A549 (cell line): ENCODE results near the gene ARL8B.

Experiments
- CBX8 ChIP-seq: fragments of 200-600 bp; sonication (generic); IDR thresholded peaks from 2 replicates; pipeline ENCODE4 v1.6.1; 2016
- EP300 ChIP-seq, 2 experiments: fragments of >200 bp; sonication (Bioruptor Twin); formaldehyde crosslinking; IDR thresholded peaks; 2 replicates in 1 of 2; 3 replicates in 1 of 2; pipeline ENCODE4 v1.6.1; 2016 to 2017
- NFE2L2 ChIP-seq: fragments of 150-350 bp; conservative IDR thresholded peaks from 2 replicates; pipeline ENCODE4 v1.6.1; 2014; ENCODE audit warnings: low read length
- NR3C1 ChIP-seq: fragments of >200 bp; sonication (Bioruptor Twin); formaldehyde crosslinking; IDR thresholded peaks from 3 replicates; pipeline ENCODE4 v1.6.1; 2017
- RAD21 ChIP-seq, 2 experiments: fragments of >200 bp in 1 of 2; sonication (Bioruptor Twin) in 1 of 2; formaldehyde crosslinking in 1 of 2; IDR thresholded peaks in 1 of 2; conservative IDR thresholded peaks in 1 of 2; 2 replicates in 1 of 2; 3 replicates in 1 of 2; pipeline ENCODE4 v1.6.1; 2012 to 2018; ENCODE audit warnings: inconsistent platforms in 1 of 2
- RFX5 ChIP-seq: fragments of 450-650 bp; IDR thresholded peaks from 2 replicates; pipeline ENCODE4 v1.7.1; 2014; ENCODE audit warnings: antibody characterized with exemption, mild to moderate bottlenecking, moderate library complexity
- SMC3 ChIP-seq: fragments of >200 bp; sonication (Bioruptor Twin); formaldehyde crosslinking; IDR thresholded peaks from 3 replicates; pipeline ENCODE4 v1.6.1; 2018; ENCODE audit warnings: inconsistent platforms
- TF ChIP-seq, protein P1 (sequence below): fragments of 200-600 bp; sonication (generic); IDR thresholded peaks from 2 replicates; pipeline ENCODE4 v1.6.1; 2016; ENCODE audit warnings: antibody characterized with exemption, mild to moderate bottlenecking, moderate library complexity
- TF ChIP-seq, protein P2 (sequence below): fragments of >200 bp; sonication (Bioruptor Twin); formaldehyde crosslinking; IDR thresholded peaks from 3 replicates; pipeline ENCODE4 v1.5.1; 2016
- TF ChIP-seq, protein P3 (sequence below): IDR thresholded peaks from 2 replicates; pipeline ENCODE4 v1.6.1; 2012
- TF ChIP-seq, protein P4 (sequence below): fragments of 150-350 bp; IDR thresholded peaks from 2 replicates; pipeline ENCODE4 v1.6.1; 2014; ENCODE audit warnings: low read depth, mild to moderate bottlenecking, low read length

DNA sequence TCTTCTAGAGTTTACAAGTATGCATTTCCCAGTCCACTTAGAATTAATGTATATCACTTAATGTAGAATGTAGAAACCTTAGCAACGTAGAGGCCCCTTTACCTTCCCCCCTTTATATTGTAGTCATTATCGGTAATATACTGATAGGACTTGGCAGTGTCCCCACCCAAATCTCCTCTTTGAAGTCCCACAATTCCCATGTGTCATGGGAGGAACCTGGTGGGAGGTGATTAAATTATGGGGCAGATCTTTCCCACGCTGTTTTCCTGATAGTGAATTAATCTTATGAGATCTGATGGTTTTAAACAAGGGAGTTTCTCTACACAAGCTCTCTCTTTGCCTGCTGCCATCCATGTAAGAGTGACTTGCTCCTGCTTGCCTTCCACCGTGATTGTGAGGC lies 31.0 kb downstream of the ARL8B start:
- TF ChIP-seq, protein P1, sequence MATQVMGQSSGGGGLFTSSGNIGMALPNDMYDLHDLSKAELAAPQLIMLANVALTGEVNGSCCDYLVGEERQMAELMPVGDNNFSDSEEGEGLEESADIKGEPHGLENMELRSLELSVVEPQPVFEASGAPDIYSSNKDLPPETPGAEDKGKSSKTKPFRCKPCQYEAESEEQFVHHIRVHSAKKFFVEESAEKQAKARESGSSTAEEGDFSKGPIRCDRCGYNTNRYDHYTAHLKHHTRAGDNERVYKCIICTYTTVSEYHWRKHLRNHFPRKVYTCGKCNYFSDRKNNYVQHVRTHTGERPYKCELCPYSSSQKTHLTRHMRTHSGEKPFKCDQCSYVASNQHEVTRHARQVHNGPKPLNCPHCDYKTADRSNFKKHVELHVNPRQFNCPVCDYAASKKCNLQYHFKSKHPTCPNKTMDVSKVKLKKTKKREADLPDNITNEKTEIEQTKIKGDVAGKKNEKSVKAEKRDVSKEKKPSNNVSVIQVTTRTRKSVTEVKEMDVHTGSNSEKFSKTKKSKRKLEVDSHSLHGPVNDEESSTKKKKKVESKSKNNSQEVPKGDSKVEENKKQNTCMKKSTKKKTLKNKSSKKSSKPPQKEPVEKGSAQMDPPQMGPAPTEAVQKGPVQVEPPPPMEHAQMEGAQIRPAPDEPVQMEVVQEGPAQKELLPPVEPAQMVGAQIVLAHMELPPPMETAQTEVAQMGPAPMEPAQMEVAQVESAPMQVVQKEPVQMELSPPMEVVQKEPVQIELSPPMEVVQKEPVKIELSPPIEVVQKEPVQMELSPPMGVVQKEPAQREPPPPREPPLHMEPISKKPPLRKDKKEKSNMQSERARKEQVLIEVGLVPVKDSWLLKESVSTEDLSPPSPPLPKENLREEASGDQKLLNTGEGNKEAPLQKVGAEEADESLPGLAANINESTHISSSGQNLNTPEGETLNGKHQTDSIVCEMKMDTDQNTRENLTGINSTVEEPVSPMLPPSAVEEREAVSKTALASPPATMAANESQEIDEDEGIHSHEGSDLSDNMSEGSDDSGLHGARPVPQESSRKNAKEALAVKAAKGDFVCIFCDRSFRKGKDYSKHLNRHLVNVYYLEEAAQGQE, result no peak
- no peak for TF ChIP-seq RFX5
- no peak for TF ChIP-seq NR3C1
- TF ChIP-seq SMC3, result no peak
- TF ChIP-seq, protein P2, sequence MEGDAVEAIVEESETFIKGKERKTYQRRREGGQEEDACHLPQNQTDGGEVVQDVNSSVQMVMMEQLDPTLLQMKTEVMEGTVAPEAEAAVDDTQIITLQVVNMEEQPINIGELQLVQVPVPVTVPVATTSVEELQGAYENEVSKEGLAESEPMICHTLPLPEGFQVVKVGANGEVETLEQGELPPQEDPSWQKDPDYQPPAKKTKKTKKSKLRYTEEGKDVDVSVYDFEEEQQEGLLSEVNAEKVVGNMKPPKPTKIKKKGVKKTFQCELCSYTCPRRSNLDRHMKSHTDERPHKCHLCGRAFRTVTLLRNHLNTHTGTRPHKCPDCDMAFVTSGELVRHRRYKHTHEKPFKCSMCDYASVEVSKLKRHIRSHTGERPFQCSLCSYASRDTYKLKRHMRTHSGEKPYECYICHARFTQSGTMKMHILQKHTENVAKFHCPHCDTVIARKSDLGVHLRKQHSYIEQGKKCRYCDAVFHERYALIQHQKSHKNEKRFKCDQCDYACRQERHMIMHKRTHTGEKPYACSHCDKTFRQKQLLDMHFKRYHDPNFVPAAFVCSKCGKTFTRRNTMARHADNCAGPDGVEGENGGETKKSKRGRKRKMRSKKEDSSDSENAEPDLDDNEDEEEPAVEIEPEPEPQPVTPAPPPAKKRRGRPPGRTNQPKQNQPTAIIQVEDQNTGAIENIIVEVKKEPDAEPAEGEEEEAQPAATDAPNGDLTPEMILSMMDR, result no peak
- TF ChIP-seq EP300 (IDR thresholded peaks at IDR 0.05), result no peak
- TF ChIP-seq NFE2L2, result no peak
- TF ChIP-seq, protein P3, sequence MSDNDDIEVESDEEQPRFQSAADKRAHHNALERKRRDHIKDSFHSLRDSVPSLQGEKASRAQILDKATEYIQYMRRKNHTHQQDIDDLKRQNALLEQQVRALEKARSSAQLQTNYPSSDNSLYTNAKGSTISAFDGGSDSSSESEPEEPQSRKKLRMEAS, result no peak
- no peak for TF ChIP-seq RAD21 (conservative IDR thresholded peaks at IDR 0.05 in 1 of 2, IDR thresholded peaks at IDR 0.05 in 1 of 2)
- no peak for TF ChIP-seq CBX8
- TF ChIP-seq, protein P4, sequence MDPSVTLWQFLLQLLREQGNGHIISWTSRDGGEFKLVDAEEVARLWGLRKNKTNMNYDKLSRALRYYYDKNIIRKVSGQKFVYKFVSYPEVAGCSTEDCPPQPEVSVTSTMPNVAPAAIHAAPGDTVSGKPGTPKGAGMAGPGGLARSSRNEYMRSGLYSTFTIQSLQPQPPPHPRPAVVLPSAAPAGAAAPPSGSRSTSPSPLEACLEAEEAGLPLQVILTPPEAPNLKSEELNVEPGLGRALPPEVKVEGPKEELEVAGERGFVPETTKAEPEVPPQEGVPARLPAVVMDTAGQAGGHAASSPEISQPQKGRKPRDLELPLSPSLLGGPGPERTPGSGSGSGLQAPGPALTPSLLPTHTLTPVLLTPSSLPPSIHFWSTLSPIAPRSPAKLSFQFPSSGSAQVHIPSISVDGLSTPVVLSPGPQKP, result no peak
